GM18951 (cell line): Measurements from ENCODE around the gene CCDC194.

Experiments used
- POLR2A ChIP-seq: IDR thresholded peaks from 4 replicates; pipeline ENCODE4 v1.6.1; 2011; ENCODE audit warnings: mild to moderate bottlenecking; ENCODE audit not compliant: insufficient read length, insufficient read depth; ENCODE audit errors: extremely low read depth
- in situ Hi-C: fragments of 300-500 bp; cut with MboI; formaldehyde crosslinking; loops from one replicate; pipeline ENCODE4 v1.12.0; 2022; ENCODE audit warnings: low sequenced_read_pairs, mixed read lengths, inconsistent platforms; ENCODE audit not compliant: unreplicated experiment

CCDC194 gene

GRCh38 chr19:17351815-17352435 lies 42.1 kb downstream of the CCDC194 start:
- TF ChIP-seq POLR2A = no peak
- in situ Hi-C loops = no loop called here

GRCh38 chr19:17348700-17349099 lies 45.3 kb downstream of the CCDC194 start:
- TF ChIP-seq POLR2A = no peak
- in situ Hi-C loops = loop anchor here (5.0 kb wide), 1 partner anchor 39 kb away; no protein-coding TSS in a partner anchor

GRCh38 chr19:17347877-17348276 lies 46.1 kb downstream of the CCDC194 start:
- in situ Hi-C loops = loop anchor here (5.0 kb wide), 1 partner anchor 39 kb away; no protein-coding TSS in a partner anchor
- TF ChIP-seq POLR2A = no peak

GRCh38 chr19:17347361-17347760 lies 46.6 kb downstream of the CCDC194 start:
- TF ChIP-seq POLR2A = no peak
- in situ Hi-C loops = loop anchor here (5.0 kb wide), 1 partner anchor 40 kb away; no protein-coding TSS in a partner anchor

GRCh38 chr19:17346109-17346671 lies 47.8 kb downstream of the CCDC194 start:
- no peak for TF ChIP-seq POLR2A
- in situ Hi-C loops = loop anchor here (5.0 kb wide), 1 partner anchor 41 kb away; no protein-coding TSS in a partner anchor

GRCh38 chr19:17341845-17342244 lies 52.2 kb downstream of the CCDC194 start:
- in situ Hi-C loops = no loop called here
- no peak for TF ChIP-seq POLR2A

- no peak for TF ChIP-seq POLR2A
- in situ Hi-C loops = no loop called here
Measured at GRCh38 chr19:17341386-17341785, 52.6 kb downstream of the CCDC194 start.

GRCh38 chr19:17340871-17341357 lies 53.1 kb downstream of the CCDC194 start:
- in situ Hi-C loops = no loop called here
- TF ChIP-seq POLR2A = no peak
